GM21360 (cell line): Measurements from ENCODE around the gene FAR1.

Experiments
- ATAC-seq: cut with Tn5 transposase; IDR thresholded peaks from one replicate; pipeline ENCODE4 v1.9.1; 2021; ENCODE audit warnings: mild to moderate bottlenecking, moderate library complexity; ENCODE audit not compliant: unreplicated experiment

Gene FAR1

DNA sequence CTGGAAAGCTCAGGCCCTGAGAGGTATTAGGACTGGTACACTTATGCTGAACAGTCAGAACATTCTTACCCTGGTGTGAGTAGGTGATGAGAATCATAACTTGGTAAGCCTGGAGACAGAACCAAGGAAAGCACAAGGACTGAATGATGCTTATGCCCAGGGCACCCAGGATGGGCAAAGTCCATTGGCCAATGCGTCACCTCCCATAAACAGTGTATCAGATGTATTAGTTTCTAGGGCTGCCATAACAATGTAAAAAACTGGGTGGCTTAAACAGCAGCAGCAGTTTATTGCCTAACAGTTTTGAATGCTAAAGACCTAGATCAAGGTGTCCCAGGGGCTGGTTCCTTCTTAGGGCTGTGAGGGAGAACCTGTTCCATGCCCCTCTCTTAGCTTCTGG, 107.0 kb downstream of the FAR1 start:
- no peak for ATAC-seq

- ATAC-seq: no peak
Observed at GRCh38 chr11:13776134-13776815, 107.8 kb downstream of the FAR1 start.

DNA sequence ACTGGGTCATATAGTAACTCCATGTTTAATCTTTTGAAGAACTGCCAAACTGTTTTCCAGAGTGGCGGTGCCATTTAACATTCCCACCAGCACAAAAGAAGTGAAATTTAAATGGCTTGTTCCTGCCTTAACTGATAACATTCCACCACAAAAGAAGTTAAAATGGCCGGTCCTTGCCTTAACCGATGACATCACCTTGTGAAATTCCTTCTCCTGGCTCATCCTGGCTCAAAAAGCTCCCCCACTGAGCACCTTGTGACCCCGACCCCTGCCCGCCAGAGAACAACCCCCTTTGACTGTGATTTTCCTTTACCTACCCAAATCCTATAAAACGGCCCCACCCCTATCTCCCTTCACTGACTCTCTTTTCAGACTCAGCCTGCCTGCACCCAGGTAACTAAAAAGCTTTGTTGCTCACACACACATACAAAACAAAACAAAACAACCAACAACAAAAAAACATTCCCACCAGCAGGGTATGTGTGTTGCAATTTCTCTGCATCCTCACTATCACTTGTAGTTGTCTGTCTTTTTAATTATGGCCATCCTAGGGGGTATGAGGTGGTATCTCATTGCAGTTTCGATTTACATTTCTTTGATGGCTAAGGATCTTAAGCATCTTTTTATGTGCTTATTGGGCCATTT, 109.0 kb downstream of the FAR1 start:
- no peak for ATAC-seq

DNA sequence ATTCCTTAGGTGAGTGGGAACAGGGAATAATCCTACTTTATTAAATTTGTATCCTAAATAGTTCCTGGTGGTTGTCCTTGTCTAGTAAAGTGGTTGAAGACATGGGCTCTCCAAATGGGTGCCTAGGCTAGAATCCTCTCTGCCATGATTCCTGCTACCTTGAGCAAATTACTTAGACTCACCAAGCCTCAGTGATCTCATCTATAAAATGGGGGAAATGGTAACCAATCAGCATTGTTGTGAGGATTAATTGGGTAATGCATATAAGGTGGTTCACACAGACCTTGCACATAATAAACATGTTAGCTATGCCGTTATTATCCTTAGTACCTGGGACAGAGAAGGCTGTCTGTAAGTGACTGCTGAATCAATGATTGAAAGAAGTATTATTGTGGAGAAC, 109.9 kb downstream of the FAR1 start:
- no peak for ATAC-seq

DNA sequence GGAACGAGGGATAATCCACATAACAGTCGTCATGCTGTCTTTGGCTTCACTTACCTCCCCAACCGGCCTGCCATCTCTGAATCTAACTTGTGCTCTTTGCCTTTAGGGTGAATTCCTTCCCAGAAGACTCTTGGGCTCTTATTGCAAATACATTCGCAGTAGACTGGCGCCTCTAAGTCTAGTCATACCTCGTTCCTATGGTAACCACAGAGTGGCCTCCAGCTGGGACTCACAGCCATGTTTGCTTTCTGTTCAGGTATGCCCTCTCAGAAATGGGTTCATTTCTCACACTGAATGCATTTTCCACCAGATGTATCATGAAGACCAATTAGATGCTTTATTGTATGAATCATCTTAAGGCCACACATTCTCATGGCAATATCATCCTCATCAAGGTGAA, 112.7 kb downstream of the FAR1 start:
- ATAC-seq: no peak
